Effector memory CD8-positive, alpha-beta T cell (primary cell): ENCODE data around the gene SNX9.
"Not testable (repeated sequence)": the region's sequence is repeated elsewhere in the genome, so short reads cannot be mapped to it uniquely, and the experiment has no call there.

Experiments used
- ATAC-seq: fragments of 150-1000 bp; cut with Tn5 transposase; replicated peaks from 2 replicates; pipeline ENCODE4 v1.10.0; 2021; ENCODE audit warnings: mild to moderate bottlenecking, moderate library complexity
- DNase-seq, 3 experiments: peaks; one replicate each; pipeline ENCODE4 v3.0.0; 2021
- H3K27ac Mint-ChIP-seq, 2 donors: one replicate each; pipeline ENCODE4 v1.8.0; 2022; ENCODE audit warnings: mild to moderate bottlenecking in 2 of 2, mixed read lengths in 2 of 2, moderate library complexity in 2 of 2
- H3K27me3 Mint-ChIP-seq, 2 donors: one replicate each; pipeline ENCODE4 v1.8.0; 2022; ENCODE audit warnings: mixed read lengths in 2 of 2
- H3K36me3 Mint-ChIP-seq: one replicate; pipeline ENCODE4 v1.8.0; 2022; ENCODE audit warnings: mild to moderate bottlenecking, moderate library complexity, mixed read lengths; ENCODE audit not compliant: insufficient read depth
- H3K4me1 Mint-ChIP-seq, 2 donors: one replicate each; pipeline ENCODE4 v1.8.0; 2022; ENCODE audit warnings: low read depth in 2 of 2, mixed read lengths in 2 of 2
- H3K4me3 Mint-ChIP-seq, 2 donors: one replicate each; pipeline ENCODE4 v1.8.0; 2022; ENCODE audit warnings: mild to moderate bottlenecking in 2 of 2, mixed read lengths in 2 of 2, moderate library complexity in 2 of 2
- H3K9me3 Mint-ChIP-seq, 2 donors: one replicate each; pipeline ENCODE4 v1.8.0; 2022; ENCODE audit warnings: mixed read lengths in 2 of 2

Gene SNX9

DNA sequence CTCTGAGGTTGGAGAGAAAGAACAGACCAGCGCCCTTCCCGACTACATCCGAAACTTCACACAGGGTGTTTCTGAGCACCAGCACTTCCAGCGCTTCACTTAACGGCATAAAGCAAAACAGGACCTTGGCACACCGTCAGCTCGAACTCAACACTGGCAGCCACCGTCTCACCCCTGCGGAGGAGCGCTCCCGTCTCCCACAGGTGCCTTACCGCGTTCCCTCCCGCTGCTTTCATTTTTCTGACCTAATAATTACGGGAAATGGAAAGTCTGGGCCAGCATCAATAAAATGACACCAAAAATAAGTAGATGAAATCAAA lies 120.9 kb downstream of the SNX9 start:
- DNase-seq (no peak), ATAC-seq (no peak)
- Mint-ChIP-seq H3K36me3 (peaks cover 36% of the 10 kb centered on the region), H3K4me3 (no peak overlapping the region), H3K9me3 (no peaks in the 10 kb centered on the region), H3K27me3 (peaks cover 0 to 5% of the 10 kb centered on the region in 2 donors), H3K4me1 (no peaks in the 10 kb centered on the region), H3K27ac (no peak overlapping the region)

DNA sequence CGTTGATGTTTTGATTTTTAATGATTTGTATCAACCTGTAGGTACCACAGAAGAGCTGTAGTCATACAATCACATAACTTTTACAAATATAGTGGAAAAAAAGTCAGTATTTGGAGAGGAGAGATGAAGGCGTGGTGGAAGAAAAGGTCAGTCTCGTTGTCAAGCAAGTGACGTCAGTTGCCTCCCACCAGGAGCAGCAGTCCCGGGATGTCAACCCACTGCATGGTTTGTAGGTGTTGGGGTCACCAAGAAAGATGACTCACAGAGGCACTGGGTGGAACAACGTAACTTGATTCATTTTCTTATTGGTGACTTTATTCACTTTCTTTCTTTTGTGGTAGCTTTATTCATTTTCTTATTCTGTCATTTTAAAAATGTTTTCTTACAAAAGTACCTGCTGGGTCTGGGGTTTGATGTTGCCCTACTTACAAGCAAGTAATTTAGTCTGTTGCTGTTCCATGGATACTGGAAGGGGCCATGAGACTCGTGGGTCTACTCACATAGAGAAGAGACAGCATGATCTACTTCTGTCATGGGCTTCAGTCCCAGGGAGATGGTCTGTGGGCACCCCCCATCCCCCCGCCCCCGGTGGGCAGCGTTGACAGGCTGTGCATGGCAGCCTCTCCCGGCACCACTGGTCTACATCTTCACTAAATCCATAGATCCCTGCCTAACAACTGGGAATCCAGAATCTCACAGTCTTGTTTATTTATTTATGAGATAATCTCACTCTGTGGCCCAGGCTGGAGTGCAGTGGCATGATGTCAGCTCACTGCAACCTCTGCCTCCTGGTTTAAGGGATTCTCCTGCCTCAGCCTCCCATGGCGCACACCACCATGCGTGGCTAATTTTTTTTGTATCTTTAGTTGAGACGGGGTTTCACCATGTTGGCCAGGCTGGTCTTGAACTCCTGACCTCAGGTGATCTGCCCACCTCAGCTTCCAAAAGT lies 122.2 kb downstream of the SNX9 start:
- H3K4me3 Mint-ChIP-seq, result no peak overlapping the region
- no peaks in the 10 kb centered on the region for H3K4me1 Mint-ChIP-seq
- no peak for ATAC-seq
- DNase-seq, result no peak
- H3K27me3 Mint-ChIP-seq, result peaks cover 0 to 5% of the 10 kb centered on the region in 2 donors
- H3K27ac Mint-ChIP-seq, result peak overlapping the region in 1 of 2 donors; percentile 77
- H3K36me3 Mint-ChIP-seq, result peaks cover 27% of the 10 kb centered on the region
- no peaks in the 10 kb centered on the region for H3K9me3 Mint-ChIP-seq

DNA sequence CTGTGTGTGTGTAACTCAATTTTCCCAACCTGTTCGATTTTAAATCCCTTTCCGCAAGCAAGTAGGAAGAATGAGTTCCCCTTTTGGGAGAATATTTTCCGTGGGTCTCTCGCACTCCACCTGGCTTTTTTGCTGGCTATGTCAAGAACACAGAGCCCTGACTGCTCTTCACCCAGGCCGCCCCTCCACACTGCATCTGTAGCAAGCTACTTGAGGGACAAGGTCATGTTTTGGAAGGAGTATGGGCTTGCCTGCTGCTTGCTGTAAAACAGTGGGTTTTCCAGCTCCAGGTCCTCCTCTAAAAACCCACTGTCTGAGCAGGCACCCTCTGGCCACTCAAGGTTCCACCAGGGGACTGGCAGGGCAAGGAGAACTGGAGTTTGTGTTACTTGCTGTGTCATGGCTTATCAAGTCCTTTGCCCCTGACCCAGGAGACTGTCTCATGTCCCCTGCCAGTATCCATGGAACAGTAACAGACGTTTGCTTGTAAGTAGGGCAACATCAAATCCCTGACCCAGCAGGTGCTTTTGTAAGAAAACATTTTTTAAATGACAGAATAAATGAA lies 123.1 kb downstream of the SNX9 start:
- ATAC-seq (no peak), DNase-seq (no peak)
- Mint-ChIP-seq H3K4me3 (no peak overlapping the region), H3K4me1 (no peaks in the 10 kb centered on the region), H3K9me3 (no peaks in the 10 kb centered on the region), H3K27me3 (peaks cover 0 to 5% of the 10 kb centered on the region in 2 donors), H3K27ac (peak overlapping the region in 1 of 2 donors; percentile 77), H3K36me3 (peaks cover 24% of the 10 kb centered on the region)

DNA sequence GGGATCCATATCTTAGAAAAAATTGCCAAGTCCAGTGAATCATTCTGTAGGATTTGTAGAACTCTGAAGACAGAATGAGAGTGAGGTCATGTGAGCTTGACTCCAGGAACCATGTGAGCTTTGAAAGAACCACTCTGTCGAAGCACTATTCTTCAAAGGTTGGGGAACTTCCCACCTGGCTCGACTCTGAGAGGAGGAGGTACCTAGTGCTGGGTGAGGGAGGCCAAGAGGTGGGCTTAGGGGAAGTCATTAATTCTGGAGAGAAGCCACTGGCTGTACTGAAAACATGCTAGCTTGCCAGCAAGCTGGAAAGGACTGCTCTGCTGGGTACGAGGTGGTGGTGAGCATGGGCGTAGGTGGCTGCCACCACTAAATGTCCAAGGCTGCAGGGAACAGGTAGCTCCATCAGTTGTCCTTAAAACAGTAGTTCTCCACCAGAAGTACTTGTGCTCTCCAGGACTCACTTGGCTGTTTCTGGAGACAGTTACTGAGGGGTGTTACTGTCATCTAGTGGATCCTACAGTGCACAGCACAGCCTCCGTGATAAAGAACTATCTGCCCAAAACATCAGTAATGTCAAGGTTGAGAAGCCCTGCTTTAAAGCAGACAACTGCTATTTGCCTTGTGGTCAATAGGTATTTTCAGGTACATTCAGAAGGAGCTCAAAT lies 124.0 kb downstream of the SNX9 start:
- no peaks in the 10 kb centered on the region for H3K9me3 Mint-ChIP-seq
- DNase-seq, result no peak
- H3K4me1 Mint-ChIP-seq, result no peaks in the 10 kb centered on the region
- peak overlapping the region in 1 of 2 donors; percentile 77 for H3K27ac Mint-ChIP-seq
- H3K4me3 Mint-ChIP-seq, result no peak overlapping the region
- ATAC-seq, result peak; percentile 70
- H3K36me3 Mint-ChIP-seq, result peaks cover 21% of the 10 kb centered on the region
- peaks cover 0 to 5% of the 10 kb centered on the region in 2 donors for H3K27me3 Mint-ChIP-seq

DNA sequence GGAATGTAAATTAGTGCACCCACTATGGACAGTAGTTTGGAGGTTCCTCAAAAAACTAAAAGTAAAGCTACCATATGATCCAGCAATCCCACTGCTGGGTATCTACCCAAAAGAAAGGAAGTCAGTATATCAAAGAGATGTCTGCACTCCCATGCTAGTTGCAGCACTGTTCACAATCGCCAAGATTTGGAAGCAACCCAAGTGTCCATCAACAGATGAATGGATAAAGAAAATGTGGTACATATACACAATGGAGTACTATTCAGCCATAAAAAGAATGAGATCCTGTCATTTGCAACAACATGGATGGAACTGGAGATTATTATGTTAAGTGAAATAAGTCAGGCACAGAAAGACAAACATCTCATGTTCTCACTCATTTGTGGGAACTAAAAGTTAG lies 127.9 kb downstream of the SNX9 start:
- not testable (repeated sequence) for ATAC-seq, H3K36me3 Mint-ChIP-seq, H3K27ac Mint-ChIP-seq, DNase-seq, H3K4me3 Mint-ChIP-seq, H3K4me1 Mint-ChIP-seq, H3K9me3 Mint-ChIP-seq
- peaks cover 14 to 35% of the 10 kb centered on the region in 2 donors for H3K27me3 Mint-ChIP-seq

DNA sequence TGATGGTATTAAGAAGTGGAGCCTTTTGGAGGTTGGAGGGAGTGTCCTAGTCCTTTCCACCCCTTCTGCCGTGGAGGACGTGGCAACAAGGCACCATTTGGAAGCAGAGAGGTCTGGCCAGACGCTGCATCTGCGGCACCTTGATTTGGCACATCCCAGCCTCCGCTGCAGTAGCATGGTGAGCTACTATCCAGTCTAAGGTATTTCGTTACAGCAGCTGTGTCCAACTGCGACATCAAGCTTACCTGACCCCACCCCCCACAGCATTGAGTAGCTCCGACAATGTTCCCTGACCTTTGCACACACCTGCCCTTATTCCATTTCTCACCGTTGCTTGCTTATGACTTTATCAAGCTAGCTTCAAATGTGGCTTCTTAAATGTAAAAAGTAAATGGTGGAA lies 128.8 kb downstream of the SNX9 start:
- no peak for DNase-seq
- no peaks in the 10 kb centered on the region for H3K9me3 Mint-ChIP-seq
- no peak overlapping the region for H3K4me3 Mint-ChIP-seq
- H3K4me1 Mint-ChIP-seq, result no peaks in the 10 kb centered on the region
- ATAC-seq, result no peak
- H3K27ac Mint-ChIP-seq, result no peak overlapping the region
- H3K27me3 Mint-ChIP-seq, result peaks cover 14 to 34% of the 10 kb centered on the region in 2 donors
- no peaks in the 10 kb centered on the region for H3K36me3 Mint-ChIP-seq

DNA sequence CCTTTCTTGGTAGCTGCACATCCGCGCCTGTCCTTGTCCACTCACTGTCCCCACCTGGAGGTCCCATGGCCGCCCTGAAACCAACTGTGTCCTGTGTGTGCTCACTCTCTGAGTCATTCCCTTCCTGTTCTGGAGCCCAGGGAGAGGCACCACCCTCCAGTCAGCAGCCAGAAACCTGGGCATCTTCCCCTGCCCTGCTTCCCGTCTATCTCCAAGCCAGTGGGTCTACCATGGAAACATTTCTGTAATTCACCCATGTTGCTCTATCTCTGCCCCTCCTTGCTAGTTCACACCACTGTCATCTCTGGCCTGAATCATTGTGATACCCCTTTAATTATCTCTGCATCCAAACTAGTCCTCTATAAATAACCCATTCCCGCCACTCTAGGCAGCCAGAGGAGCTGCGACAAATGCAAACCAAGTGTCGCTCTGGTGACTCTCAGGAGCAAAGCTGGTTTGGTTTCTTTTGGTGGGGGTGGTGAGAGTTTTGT lies 129.9 kb downstream of the SNX9 start:
- no peak for DNase-seq
- Mint-ChIP-seq H3K27me3 (peaks cover 14 to 29% of the 10 kb centered on the region in 2 donors), H3K9me3 (no peaks in the 10 kb centered on the region), H3K36me3 (no peaks in the 10 kb centered on the region), H3K4me1 (no peaks in the 10 kb centered on the region), H3K4me3 (no peak overlapping the region), H3K27ac (peak overlapping the region in 1 of 2 donors; percentile 13)
- ATAC-seq, result no peak

DNA sequence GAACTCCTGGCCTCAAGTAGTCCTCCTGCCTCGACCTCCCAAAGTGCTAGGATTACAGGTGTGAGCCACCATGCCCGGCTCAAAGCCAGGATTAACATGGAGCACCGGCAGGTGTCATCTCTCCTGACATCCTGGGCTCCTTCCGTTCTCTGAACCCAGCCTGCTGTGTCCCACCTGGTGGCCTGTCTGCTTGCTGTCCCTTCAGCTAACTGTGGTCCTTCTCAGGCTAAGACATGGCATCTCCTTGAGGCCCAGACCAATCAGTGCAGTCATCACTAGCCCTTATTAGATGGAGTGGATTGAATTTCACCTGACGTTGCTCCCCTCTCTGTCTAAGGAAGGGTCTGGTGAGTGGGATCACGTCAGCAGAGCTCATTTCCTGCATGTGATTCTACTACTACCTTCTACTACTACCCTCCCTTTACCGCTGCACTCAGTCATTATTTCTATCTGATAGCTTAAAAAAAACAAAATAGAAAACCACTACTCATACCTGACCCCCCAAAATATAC lies 130.6 kb downstream of the SNX9 start:
- H3K27me3 Mint-ChIP-seq, result peaks cover 14 to 29% of the 10 kb centered on the region in 2 donors
- peaks cover 2 to 4% of the 10 kb centered on the region in 2 donors for H3K9me3 Mint-ChIP-seq
- H3K4me3 Mint-ChIP-seq, result no peak overlapping the region

DNA sequence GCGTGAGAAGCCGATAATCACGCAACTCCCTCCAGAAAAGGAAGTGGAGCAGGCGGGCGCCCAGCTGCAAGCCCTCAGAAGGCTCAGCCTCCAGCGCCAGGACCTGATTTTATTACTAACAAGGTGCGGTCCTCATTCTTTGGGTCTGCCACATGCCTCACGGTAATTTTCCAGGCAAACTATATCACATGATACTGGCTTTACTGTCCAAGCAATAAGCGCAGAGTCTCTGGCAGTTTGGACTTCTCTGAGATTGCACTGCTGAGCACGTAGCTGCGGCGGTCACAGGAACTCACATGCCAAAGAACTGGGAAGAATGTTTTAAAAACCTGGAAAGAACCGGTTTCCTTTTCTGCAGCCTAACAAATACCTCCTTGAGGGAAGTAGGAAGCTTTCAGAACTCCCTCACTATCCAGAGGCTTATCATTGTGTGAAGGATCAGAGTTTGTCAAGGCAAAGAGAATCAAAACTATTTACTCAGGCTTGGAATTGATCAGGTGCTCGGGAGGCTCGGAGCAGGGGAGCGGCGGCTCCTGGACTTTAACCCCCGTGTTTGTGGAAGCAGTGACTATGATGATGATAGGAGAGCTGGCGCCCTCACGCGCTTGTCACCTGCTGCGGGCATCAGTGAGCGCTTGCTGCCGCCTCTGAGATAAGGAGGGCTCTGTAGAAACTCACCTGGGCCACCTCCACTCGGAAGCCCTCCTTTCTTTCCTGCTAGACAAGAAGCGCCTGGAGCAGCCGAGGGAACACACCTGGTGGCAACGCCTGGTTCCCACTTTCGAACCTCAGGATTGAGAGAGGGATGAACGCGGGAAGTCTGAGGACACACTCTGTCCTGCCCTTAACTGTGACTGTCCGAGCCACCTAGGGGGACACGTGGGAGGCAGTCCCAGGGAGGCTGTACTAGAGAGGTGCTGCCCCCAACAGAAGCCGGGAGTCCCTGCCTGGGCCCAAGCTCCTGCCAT lies 131.4 kb downstream of the SNX9 start:
- no peak for DNase-seq
- no peak overlapping the region for H3K4me3 Mint-ChIP-seq

More for the DNA sequence above, 130.6 kb downstream of the SNX9 start:
- Mint-ChIP-seq H3K4me1 (no peaks in the 10 kb centered on the region), H3K27ac (peak overlapping the region in 1 of 2 donors; percentile 77), H3K36me3 (no peaks in the 10 kb centered on the region)
- ATAC-seq (no peak), DNase-seq (no peak)

DNA sequence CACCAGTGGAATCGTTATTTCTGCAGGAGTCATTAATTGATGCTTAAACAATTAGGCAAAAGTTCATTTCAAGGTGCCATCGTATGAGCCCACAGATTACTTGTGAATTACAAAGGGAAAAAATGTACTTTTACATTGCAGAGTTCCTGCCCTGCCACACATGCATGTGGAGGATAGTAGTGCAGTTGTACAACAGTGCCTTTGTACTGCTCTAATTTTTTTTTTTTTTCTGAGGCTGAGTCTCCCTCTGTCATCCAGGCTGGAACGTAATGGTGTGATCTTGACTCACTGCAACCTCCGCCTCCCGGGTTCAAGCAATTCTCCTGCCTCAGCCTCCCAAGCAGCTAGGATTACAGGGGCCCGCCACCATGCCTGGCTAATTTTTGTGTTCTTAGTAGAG lies 132.6 kb downstream of the SNX9 start:
- Mint-ChIP-seq H3K4me1 (no peaks in the 10 kb centered on the region), H3K27me3 (peaks cover 14 to 29% of the 10 kb centered on the region in 2 donors), H3K4me3 (no peak overlapping the region), H3K9me3 (peaks cover 6 to 19% of the 10 kb centered on the region in 2 donors), H3K27ac (no peak overlapping the region), H3K36me3 (no peaks in the 10 kb centered on the region)
- DNase-seq, result no peak
- ATAC-seq, result no peak

More for the DNA sequence above, 131.4 kb downstream of the SNX9 start:
- H3K4me1 Mint-ChIP-seq, result no peaks in the 10 kb centered on the region
- ATAC-seq, result no peak
- H3K27ac Mint-ChIP-seq, result peak overlapping the region in 1 of 2 donors; percentile 77
- H3K9me3 Mint-ChIP-seq, result peaks cover 4 to 12% of the 10 kb centered on the region in 2 donors
- no peaks in the 10 kb centered on the region for H3K36me3 Mint-ChIP-seq
- H3K27me3 Mint-ChIP-seq, result peaks cover 14 to 29% of the 10 kb centered on the region in 2 donors

DNA sequence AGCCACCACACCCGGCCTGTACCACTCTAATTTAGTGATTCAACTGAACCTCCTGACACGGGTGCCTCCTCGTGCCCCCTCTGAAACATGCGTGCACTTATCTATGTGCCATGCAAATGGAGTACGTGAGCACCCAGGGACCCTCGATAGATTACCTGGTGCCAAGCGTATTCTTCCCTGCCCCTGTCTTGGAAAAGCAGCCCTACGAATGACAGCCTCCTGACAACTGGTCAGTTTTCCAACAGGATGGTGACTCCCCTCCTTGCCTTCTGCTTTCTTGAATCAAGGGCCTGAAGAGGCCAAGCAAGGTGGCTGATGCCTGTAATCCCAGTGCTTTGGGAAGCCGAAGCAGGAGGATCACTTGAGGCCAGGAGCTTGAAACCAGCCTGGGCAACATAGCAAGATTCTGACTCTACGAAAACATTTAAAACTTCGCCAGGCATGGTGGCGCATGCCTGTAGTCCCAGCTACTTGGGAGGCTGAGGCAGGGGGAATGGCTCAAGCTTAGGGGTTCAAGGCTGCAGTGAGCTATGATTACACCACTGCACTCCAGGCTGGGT lies 133.2 kb downstream of the SNX9 start:
- no peak overlapping the region for H3K27ac Mint-ChIP-seq
- no peaks in the 10 kb centered on the region for H3K36me3 Mint-ChIP-seq
- H3K4me3 Mint-ChIP-seq, result no peak overlapping the region

DNA sequence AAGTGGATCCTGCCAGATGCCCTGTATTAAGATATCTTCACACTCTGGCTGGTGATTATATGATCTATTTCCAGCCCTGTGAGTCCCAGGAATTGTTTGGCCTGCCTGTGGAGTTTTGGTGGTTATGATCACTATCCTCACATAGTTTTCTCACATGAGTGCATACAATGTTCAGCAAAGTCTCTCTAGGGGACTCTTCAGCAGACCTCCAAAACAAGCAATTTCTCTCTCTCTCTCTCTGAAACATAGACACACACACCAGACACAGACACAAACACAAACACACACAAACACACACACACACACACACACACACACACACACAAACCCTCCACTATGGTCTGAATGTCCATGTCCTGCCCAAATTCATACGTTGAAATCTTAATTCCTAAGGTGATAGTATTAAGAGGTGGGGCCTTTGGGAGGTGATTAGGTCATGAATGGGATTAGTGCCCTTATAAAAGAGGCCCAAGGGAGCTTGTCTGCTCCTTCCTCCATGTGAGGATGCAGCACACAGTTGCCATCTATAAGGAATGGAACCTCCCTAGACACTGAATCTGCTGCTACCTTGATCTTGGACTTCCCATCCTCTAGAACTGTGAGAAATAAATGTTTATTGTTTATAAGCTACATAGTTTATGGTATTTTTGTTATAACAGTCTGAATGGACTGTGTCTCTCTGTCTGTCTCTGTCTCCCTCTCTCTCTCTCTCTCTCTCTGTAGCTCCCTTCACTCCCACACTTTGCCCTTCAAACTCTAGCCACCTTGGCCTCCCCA lies 136.6 kb downstream of the SNX9 start:
- Mint-ChIP-seq H3K27ac (no peak overlapping the region), H3K9me3 (peaks cover 6 to 19% of the 10 kb centered on the region in 2 donors), H3K36me3 (no peaks in the 10 kb centered on the region), H3K27me3 (peaks cover 15 to 22% of the 10 kb centered on the region in 2 donors), H3K4me3 (no peak overlapping the region), H3K4me1 (peaks cover 0 to 4% of the 10 kb centered on the region in 2 donors)
- DNase-seq (no peak), ATAC-seq (no peak)

More for the DNA sequence above, 133.2 kb downstream of the SNX9 start:
- H3K4me1 Mint-ChIP-seq, result no peaks in the 10 kb centered on the region
- H3K9me3 Mint-ChIP-seq, result peaks cover 6 to 19% of the 10 kb centered on the region in 2 donors
- DNase-seq (no peak), ATAC-seq (no peak)
- H3K27me3 Mint-ChIP-seq, result peaks cover 20 to 29% of the 10 kb centered on the region in 2 donors
